NB4 (cell line): ENCODE results near the gene MAP3K20.
"Not testable (repeated sequence)": the region's sequence is repeated elsewhere in the genome, so short reads cannot be mapped to it uniquely, and the experiment has no call there.

Experiments
- CTCF ChIP-seq: IDR thresholded peaks from one replicate; pipeline ENCODE4 v1.5.1; 2012; ENCODE audit warnings: low read depth, low read length
- MYC ChIP-seq: IDR thresholded peaks from 2 replicates; pipeline ENCODE4 v1.6.1; 2011; ENCODE audit warnings: low read depth, low read length
- POLR2A ChIP-seq: IDR thresholded peaks from 2 replicates; pipeline ENCODE4 v1.6.1; 2011; ENCODE audit warnings: mild to moderate bottlenecking; ENCODE audit not compliant: insufficient read length; ENCODE audit errors: extremely low read depth

- not testable (repeated sequence) for TF ChIP-seq CTCF, MYC, POLR2A
These were observed 98.7 kb downstream of the MAP3K20 start for GRCh38 chr2:173174339-173174738.
